ENCODE measurements around the gene NTRK1.

DNA sequence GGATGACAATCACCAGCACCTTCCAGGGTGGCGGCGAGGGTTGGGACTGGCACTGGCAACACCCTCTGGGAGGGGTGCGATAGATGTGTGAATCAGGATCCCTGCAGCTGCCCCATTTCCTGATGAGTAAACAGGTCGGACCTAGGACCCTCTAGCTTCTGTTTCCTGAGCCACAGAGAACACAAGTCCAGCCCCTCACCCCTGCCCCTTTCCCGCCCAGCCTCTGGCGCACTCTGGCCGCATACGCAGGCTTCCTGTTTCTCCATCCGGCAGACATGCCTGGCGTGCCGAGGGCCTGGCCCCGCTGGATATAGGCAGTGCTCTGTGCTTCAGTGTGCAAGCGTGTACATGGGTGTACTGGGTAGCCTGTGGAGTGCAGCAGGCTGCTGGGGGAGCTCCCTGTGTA, 37.5 kb downstream of the NTRK1 start:
- TF ChIP-seq, protein P1, sequence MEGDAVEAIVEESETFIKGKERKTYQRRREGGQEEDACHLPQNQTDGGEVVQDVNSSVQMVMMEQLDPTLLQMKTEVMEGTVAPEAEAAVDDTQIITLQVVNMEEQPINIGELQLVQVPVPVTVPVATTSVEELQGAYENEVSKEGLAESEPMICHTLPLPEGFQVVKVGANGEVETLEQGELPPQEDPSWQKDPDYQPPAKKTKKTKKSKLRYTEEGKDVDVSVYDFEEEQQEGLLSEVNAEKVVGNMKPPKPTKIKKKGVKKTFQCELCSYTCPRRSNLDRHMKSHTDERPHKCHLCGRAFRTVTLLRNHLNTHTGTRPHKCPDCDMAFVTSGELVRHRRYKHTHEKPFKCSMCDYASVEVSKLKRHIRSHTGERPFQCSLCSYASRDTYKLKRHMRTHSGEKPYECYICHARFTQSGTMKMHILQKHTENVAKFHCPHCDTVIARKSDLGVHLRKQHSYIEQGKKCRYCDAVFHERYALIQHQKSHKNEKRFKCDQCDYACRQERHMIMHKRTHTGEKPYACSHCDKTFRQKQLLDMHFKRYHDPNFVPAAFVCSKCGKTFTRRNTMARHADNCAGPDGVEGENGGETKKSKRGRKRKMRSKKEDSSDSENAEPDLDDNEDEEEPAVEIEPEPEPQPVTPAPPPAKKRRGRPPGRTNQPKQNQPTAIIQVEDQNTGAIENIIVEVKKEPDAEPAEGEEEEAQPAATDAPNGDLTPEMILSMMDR (IDR thresholded peaks at IDR 0.05), result no peak
- TF ChIP-seq POLR2A (IDR thresholded peaks at IDR 0.05), result no peak

Data from prostate gland (tissue), 2 donors.